ELF-1 (cell line): ENCODE results near the gene CYLD.

Experiments used
- DNase-seq: peaks from one replicate; pipeline ENCODE4 v3.0.0-alpha.2; 2016; ENCODE audit warnings: low read depth, low spot score

CYLD gene

DNA sequence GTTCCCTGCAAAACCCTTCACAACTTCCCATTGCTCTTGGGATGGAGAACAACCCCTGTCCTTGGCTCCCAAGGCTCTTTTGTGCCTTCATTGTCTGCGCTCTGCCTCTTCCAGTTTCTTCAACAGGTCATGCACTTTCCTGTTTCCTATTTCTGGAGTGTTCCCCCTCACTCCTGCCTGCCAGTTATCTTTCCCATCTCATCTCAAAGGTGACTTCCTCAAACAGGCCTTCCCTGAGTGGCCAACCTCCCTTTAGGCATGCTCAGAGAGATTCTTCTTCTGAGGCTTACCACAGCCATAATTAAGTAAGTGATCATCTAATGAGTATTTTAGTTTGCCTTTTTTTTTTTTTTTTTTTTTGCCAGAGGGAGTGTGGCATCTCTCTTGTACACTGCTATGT lies 2.9 kb upstream of the CYLD start:
- DNase-seq, result no peak

DNA sequence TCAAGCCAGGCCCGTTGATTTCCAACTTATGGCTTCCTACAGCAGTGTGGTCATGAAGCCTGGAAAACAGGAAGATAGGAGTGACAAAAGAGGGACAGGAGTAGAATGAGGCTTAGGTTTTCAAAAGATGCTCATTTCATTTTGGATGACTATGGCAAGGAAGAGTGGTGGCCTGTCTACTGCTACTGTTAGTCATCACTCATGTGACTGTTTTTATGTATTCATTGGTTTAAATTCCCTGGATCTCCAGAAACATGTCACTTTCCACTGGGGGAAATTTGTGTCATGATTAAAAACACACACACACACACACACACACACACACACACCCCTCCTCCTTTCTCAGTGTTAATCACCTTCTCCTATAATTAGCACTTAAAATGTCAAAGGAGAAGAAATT lies 1.1 kb upstream of the CYLD start:
- DNase-seq, result no peak

DNA sequence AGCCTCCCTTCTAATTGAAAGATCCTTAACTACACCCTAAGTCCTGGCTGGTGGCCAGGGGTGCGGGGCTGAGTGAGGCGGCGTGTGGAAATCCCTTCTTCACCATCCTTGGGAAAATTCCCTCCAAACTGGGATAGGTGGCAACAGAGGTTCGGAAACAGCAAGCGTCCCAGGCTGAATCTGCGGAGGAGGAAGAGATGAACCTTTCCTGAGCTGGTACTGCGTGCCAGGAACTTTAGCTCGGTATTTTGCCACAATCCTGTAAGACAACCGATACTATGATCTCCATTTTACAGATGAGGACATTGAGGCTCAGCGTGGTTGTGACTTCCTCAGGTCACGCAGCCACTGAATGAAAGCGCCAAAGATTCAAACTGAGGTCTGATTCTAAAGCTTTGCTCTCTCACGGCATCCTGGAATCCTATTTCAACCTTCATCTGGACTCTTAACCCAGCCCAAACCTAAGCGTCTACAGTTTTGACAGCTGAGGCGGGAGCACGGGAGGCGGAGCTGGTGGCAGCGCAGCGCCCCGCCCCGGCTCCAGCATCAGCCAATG lies 583 bp upstream of the CYLD start:
- DNase-seq, result no peak

DNA sequence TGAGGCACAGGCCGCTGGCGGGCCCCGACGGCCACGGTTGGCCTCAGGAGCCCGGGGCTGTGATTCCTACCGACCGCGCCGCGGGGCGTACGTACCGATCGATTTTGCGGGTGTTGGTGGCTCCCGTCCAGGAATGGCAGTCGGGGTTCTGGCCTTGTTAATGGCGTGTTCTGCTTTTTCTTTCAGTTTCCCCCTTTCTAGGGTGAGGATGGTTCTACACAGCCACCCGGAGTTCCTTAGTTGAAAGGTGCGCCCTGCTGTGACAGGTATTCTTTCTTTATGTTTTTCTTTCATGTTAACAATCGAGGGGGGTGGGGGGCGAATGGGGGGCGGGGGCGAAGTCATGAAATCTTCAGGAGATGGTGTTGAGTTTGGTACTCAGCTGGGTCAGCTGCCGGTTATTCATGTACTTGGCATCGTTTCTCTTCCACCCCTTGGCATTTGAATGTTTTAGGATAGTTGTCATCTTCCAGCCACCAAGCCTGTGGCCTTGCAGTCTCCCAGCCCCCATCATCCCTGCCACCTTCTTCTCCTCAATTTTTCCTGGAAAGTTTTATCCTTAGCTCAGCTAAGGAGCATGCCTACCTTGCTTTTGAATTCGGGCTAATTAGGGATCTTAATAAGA lies 802 bp downstream of the CYLD start:
- no peak for DNase-seq

DNA sequence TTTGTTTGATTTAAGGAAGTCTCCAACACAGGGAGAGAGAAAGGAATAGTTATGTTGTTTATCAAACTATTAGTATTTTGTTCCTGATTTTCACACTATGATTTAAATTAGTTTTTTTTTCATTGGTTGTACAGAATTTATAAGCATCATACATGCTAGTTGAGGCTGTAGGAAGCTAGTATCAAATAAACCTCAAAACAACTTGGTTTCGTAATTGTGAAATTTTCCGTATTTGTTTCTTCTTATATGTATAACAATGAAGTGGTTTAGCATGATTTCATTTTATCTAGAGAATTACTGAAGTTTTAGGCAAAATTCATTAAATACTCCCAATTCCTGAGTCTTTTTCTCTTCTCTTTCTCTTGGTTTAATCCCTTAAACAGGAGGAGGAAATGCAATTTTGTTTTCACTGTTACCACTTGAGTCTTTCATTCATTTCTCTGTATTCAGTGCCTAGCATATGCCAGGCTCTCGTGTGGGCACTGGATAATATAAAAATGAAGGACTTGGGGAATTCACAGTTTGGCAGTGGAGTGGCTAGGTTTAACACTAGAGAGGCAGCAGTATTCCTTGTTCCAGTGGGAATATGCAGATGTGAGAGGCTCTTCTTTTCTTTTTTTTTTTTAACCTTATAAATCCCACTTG lies 1.8 kb downstream of the CYLD start:
- DNase-seq, result no peak

DNA sequence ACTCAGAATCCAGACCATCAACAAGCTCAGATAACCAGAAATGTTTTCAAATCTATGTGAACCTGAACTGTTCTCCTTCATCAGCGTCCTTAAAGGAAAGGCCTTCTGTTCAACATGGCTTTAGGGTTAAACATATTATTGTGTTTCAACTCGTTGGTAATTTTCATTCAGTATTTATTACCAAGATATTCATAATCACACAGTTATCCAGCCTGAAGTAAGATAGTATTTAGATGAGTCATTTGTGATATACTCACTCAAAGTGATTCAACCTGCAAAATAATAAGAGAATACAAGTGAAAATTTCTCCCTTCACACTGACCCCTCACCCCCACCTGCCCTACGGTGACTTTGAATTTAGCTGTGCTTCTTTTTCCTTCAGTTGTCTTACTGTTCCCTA lies 3.0 kb downstream of the CYLD start:
- no peak for DNase-seq

DNA sequence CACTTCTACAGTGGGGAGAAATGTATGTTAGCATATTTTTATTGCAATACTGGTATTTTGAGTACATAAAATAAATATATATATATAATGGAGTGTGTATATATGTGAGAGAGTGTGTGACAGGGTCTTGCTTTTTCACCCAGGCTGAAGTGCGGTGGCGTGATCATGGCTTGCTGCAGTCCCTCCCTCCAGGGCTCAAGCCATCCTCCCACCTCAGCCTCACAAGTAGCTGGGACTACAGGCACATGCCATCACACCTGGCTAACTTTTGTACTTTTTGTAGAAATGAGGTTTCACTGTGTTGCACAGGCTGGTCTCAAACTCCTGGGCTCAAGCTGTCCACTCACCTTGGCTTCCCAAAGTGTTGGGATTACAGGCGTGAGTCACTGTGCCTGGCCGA lies 4.1 kb downstream of the CYLD start:
- no peak for DNase-seq

DNA sequence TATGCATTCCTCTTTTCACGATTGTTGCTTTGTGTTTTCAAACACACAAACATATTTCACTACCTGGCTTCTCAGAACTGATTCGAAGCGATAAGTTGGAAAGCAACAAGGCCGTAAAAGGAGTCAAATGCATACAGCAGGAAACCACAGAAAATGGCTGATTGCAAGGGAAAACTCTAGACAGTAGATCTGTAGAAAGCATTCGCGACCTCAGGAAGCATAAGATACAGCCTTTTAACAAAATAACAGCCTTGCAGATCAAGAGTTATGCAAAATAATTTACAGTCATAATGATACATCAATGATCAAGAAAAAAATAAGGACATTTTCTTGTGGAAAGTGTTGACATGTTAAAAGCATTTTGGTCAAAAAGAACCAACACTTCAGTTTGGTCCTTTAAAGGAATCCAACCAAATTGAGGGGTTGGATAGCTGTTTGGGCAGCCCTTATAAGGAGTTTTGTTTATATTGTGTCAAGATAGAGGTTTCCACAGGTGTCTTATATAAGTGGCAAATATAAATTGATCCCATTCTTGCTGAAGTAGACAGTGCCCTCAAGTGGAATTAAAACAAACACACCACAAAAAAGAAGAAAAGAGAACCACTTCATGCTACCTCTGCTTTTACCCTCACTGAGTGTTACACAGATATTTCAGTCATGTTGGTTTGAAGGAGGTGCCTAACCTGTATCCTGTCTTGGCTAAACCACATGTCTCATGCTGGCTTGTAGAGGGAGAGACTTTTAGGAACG lies 5.5 kb downstream of the CYLD start:
- no peak for DNase-seq

DNA sequence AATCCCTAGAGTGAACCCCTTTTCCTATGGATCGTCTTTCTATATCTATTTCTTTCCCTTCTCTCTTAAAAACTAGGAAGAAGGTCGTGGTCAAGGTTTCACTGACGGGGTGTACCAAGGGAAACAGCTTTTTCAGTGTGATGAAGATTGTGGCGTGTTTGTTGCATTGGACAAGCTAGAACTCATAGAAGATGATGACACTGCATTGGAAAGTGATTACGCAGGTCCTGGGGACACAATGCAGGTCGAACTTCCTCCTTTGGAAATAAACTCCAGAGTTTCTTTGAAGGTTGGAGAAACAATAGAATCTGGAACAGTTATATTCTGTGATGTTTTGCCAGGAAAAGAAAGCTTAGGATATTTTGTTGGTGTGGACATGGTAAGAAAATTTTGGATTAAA lies 9.6 kb downstream of the CYLD start:
- no peak for DNase-seq

DNA sequence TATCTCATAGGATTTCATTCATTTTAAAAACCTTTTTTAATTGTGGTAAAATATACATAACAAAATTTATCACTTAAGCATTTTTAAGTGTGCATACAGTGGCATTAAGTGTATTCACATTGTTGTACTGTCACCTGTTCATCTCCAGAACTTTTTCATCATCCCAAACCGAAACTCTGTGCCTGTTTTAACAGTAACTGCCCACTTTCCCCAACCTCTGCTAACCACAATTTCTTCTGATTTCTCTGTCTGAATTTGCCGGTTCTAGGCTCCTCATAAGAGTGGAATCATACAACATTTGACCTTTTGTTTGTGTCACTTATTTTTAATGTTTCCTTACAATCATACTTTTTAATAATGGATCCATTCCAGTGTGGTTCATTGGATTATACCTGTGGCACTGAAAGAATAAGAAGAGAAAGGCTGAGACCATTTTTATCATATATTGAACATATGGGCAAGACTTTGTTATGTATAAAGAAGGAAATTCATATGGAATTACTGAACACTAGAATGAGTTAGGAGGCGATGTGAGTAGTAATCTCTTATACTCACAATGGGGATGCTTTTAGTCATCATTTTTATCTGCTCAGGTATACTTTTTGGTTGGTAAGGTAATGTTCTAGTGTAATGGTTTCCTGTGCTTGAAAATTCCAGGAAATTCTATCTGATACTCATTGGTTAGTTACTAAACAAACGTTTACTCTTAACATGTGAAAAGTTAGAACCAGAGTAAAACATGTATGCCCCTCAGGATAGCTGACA lies 10.8 kb downstream of the CYLD start:
- DNase-seq, result no peak

DNA sequence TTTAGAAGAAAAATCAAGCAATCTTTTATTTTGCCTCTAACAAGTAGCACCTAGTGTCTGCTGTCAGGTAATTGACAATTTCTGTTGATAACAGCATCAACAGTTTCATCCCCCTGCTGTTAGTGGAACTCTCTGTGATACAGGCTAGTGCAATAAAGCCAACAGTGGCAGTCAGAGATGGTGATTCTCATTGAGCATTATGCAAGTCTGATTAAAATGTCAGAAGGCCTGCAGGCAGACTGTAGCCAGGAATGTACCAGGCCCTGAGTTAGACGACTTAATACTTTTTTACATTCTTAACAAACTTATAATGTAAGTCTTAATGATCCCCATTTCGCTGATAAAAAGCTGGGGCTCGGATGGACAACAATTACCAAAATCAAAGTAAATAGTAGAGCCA lies 14.6 kb downstream of the CYLD start:
- no peak for DNase-seq

DNA sequence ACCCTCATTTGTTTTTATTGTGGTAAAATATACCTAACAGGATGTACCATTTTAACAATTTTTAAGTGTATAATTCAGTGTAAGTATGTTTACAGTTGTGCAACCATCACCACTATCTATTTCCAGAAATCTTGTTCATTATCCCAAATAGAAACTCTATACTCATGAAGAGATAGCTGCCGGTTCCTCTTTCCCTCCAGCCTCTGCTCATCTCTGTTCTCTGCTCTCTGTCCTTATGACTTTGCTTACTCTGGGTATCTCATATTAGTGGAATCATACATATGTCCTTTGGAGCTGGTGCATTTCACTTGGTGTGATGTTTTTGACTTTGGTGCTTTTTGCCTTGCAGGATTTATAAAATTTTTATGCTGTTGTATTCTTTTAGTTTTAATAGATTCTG lies 19.4 kb downstream of the CYLD start:
- no peak for DNase-seq

DNA sequence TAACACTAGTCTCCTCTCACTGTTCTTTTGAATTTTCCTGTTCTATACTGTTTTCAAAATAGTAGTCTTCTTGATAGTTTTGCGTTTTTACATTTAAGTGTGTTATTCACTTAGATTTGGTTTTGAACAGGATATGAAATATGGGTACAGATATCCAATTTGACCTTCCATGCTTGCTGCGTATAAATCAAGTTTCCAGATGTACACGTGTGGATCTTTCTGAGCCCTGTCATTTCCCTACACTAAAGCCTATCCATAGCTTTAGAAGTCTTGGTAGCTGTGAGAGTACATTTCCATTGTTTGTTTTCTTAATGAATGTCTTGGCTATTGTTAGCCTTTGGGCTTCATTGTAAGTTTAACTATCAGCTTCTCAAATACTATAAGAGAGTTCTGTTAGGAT lies 20.4 kb downstream of the CYLD start:
- DNase-seq, result no peak

DNA sequence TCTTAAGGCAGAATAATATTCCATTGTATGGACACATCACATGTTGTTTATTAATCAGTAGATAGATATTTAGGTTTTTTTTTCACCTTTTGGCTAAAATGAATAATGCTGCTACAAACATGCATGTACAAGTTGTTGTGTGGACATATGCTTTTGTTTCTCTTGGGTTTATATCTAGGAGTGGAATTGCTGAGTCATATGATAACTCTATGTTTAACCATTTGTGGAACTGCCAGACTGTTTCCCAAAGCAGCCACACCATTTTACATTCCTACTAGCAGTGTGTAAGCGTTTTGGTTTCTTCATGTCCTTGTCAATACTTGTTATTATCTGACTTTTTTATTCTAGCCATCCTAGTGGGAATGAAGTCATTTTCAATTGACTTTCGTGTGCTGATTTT lies 21.3 kb downstream of the CYLD start:
- DNase-seq, result no peak

DNA sequence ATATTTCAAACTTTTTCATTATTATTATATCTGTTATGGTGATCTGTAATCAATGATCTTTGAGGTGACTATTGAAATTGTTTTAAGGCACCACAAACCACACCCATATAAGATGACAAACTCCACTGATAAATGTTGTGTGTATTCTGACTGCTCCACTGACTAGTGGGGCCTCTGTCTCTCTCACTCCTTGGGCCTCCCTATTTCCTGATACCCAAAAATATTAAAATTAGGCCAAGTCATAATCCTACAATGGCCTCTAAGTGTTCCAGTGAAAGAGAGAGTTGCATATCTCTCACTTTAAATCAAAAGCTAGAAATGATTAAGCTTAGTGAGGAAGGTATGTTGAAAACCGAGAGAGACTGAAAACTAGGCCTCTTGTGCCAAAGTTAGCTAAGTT lies 23.4 kb downstream of the CYLD start:
- DNase-seq, result no peak

DNA sequence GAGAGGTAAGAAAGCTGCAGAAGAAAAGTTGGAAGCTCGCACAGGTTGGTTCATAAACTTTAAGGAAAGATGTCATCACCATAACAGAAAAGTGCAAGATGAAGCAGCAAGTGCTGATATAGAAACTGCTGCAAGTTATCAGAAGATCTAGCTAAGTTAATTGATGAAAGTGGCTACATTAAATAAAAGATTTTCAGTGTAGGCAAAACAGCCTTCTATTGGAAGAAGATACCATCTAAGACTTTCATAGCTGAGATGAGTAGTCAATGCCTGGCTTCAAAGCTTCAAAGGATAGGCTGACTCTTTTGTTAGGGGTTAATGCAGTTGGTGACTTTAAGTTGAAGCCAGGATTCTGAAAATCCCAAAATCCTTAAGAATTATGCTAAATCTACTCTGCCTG lies 24.0 kb downstream of the CYLD start:
- DNase-seq, result no peak

DNA sequence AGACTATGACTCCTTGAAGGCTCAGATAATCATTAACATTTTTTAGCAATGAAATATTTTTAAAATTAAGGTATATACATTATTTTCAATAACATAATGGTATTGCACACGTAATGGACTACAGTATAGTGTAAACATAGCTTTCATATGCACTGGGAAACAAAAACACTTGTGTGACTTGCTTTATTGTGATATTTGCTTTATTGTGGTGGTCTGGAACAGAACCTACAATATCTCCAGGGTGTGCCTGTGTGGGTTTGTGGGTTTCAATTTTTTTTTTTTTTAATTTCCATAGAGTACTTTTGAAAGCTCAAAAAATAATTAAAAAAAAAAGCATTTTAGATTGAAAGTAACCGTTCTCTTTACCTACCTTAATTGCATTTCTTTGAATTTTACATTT lies 25.3 kb downstream of the CYLD start:
- DNase-seq, result no peak

DNA sequence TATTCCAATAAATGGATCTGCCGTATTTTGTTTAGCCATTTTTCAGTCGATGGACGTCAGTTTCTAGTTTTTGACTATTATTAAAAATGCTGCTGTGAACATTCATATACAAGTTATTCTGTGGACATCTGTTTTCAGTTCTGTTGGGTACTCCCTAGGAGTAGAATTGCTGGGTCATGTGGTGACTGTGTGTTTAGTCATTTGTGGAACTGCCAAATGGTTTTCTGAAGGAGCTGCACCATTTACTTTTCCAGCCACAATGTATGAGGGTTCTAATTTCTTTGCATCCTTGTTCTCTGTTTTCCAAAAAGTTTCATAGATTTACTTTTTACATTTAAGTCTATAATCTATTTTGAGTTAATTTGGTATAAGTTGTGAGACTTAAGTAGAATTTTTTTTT lies 29.5 kb downstream of the CYLD start:
- no peak for DNase-seq

DNA sequence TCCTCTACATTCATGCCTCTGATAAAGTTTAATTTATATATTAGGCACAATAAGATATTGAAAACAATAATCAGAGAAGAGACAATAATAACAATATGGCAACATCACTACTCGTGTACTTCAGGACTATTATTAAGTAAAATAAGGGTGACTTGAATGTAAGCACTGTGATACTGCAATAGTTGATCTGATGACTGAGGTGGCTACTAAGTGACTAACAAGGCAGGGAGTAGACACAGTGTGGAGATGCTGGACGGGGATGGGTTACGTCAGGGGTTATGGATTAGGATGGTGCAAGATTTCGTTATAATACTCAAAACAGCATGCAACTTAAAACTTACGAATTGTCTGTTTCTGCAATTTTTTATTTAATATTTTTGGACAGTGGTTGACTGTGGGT lies 32.5 kb downstream of the CYLD start:
- no peak for DNase-seq

DNA sequence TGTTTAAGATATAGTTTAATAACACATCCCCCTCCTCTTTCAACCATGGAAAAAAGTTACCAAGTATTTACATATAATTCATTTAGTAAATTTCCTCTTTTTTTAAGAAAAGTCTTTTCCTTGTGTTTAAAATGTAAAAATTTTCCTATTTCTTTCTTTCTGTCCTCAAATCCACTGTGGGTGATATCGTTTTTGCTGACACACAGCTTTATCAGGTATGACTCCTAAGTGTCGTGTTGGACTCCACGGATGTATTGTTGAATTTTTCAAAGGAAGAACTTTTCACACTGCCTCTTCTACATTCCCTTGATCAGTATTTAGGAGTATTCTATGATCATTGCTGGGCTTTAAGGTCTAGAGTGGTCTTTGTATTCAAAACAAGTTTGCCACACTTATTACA lies 33.1 kb downstream of the CYLD start:
- no peak for DNase-seq

DNA sequence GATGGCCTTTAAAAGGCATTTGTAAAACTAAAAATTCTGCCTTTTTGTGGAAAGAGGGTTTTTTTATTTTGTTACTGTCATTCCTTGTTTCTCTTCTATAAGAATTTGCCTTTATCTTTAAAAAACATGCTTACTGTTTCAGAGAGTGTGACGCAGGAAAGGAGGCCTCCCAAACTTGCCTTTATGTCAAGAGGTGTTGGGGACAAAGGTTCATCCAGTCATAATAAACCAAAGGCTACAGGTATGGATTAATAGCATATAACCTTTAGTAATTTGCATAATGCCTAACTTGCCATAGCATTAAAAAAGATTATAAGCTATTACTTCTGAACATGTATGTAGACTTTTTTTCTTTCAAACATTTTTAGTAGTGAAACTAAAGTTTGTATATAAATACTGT lies 34.2 kb downstream of the CYLD start:
- no peak for DNase-seq
